HCT116 (cell line): ENCODE results near the gene NAA40. TPM values are rescaled to one million over a fixed set of nuclear protein-coding genes. Genes with fewer than 3 reads are reported as not detected.

Experiments used
- ATAC-seq: fragments of 200-7000 bp; cut with Tn5 transposase; 2 replicates; pipeline ENCODE4 v1.9.1; 2020; ENCODE audit warnings: mild to moderate bottlenecking, moderate library complexity
- BruUV-seq: library from RNA; stranded (reverse); fragments of 400-500 nt; replicated peaks from 2 replicates; lab custom pipeline; 2021; lab: Mats Ljungman, UMichigan
- CTCF ChIA-PET: fragments of 300-600 bp; sonication (Branson Sonifier 250); formaldehyde crosslinking; loops from one replicate; lab custom pipeline; 2021; ENCODE audit warnings: antibody characterized with exemption; lab: Charles Lee
- POLR2A ChIA-PET: fragments of 300-600, 350-600 bp; sonication (Branson Sonifier 250); formaldehyde crosslinking; loops from one replicate; lab custom pipeline; 2021; ENCODE audit warnings: antibody characterized with exemption; lab: Charles Lee
- RAD21 ChIA-PET, 2 experiments: fragments of 300-600 bp; sonication (Branson Sonifier 250); formaldehyde crosslinking; loops; one replicate each; lab custom pipeline; 2023; ENCODE audit warnings: low total read pairs in 2 of 2; ENCODE audit not compliant: uncharacterized antibody in 2 of 2, unreplicated experiment in 2 of 2, low non-redundant PET in 1 of 2; lab: Charles Lee
- DNase-seq: peaks from one replicate; pipeline ENCODE4 v3.0.0-alpha.2; 2010; ENCODE audit warnings: low read depth, low spot score
- H2AFZ ChIP-seq: fragments of 200-600 bp; shearing (Covaris generic), sonication (generic); 2 replicates; pipeline ENCODE4 v1.6.1; 2017; ENCODE audit warnings: low read depth, mixed run types, mixed read lengths, antibody characterized with exemption, low read length; ENCODE audit not compliant: poor library complexity, severe bottlenecking
- H3K27ac ChIP-seq: 2 replicates; pipeline ENCODE4 v1.5.1; 2012; ENCODE audit warnings: low read depth, low read length
- H3K27me3 ChIP-seq: fragments of 200-600 bp; sonication (generic); 2 replicates; pipeline ENCODE4 v1.6.1; 2016; ENCODE audit warnings: mixed run types, low read length, mixed read lengths; ENCODE audit not compliant: insufficient read depth
- H3K36me3 ChIP-seq, 2 experiments: fragments of 200-500 bp in 1 of 2; fragments of 200-600 bp in 1 of 2; sonication (Bioruptor generic) in 1 of 2; sonication (generic) in 1 of 2; 2 replicates each; pipeline versions ENCODE4 v1.5.1 to v1.6.1; 2014 to 2016; ENCODE audit warnings: low read length in 2 of 2, inconsistent platforms in 1 of 2, mixed read lengths in 1 of 2, mixed run types in 1 of 2; ENCODE audit not compliant: insufficient read depth in 2 of 2, control insufficient read depth in 1 of 2
- H3K4me1 ChIP-seq, 2 experiments: fragments of 200-600 bp in 1 of 2; sonication (generic) in 1 of 2; 2 replicates each; pipeline versions ENCODE4 v1.5.1 to v1.6.1; 2012 to 2017; ENCODE audit warnings: low read length in 2 of 2, inconsistent platforms in 1 of 2, mild to moderate bottlenecking in 1 of 2, mixed read lengths in 1 of 2, mixed run types in 1 of 2, moderate library complexity in 1 of 2; ENCODE audit not compliant: insufficient read depth in 2 of 2, control insufficient read depth in 1 of 2
- H3K4me2 ChIP-seq: fragments of 200-600 bp; sonication (generic); 2 replicates; pipeline ENCODE4 v1.6.1; 2017; ENCODE audit warnings: mixed run types, low read length, mixed read lengths
- H3K4me3 ChIP-seq, 2 experiments: fragments of 200-600 bp in 1 of 2; sonication (generic) in 1 of 2; replicated peaks in 1 of 2; 2 replicates each; pipeline ENCODE4 v1.5.1; 2011 to 2016; ENCODE audit warnings: low read length in 2 of 2, control low read depth in 1 of 2, low read depth in 1 of 2, mild to moderate bottlenecking in 1 of 2, mixed read lengths in 1 of 2, mixed run types in 1 of 2
- H3K79me2 ChIP-seq: fragments of 200-600 bp; sonication (generic); 2 replicates; pipeline ENCODE4 v1.6.1; 2017; ENCODE audit warnings: mild to moderate bottlenecking, mixed run types, low read length, moderate library complexity, mixed read lengths; ENCODE audit not compliant: insufficient read depth
- H3K9ac ChIP-seq: fragments of 200-600 bp; sonication (generic); 2 replicates; pipeline ENCODE4 v1.6.1; 2016; ENCODE audit warnings: low read length, mixed read lengths
- H3K9me2 ChIP-seq: fragments of 200-600 bp; sonication (generic), shearing (Covaris generic); 2 replicates; pipeline ENCODE4 v1.6.1; 2017; ENCODE audit warnings: mixed run types, mild to moderate bottlenecking, moderate library complexity; ENCODE audit not compliant: insufficient read depth
- H3K9me3 ChIP-seq, 2 experiments: fragments of 200-500 bp in 1 of 2; fragments of 200-600 bp in 1 of 2; sonication (Bioruptor generic) in 1 of 2; sonication (generic) in 1 of 2; 2 replicates each; pipeline ENCODE4 v1.6.1; 2014 to 2017; ENCODE audit warnings: low read length in 2 of 2, mixed read lengths in 2 of 2, inconsistent platforms in 1 of 2, low read depth in 1 of 2, mild to moderate bottlenecking in 1 of 2, mixed run types in 1 of 2, moderate library complexity in 1 of 2; ENCODE audit not compliant: control insufficient read depth in 1 of 2, insufficient read depth in 1 of 2
- H4K20me1 ChIP-seq: fragments of 200-600 bp; sonication (generic), shearing (Covaris generic); 2 replicates; pipeline ENCODE4 v1.6.1; 2017; ENCODE audit warnings: mixed run types, mild to moderate bottlenecking, moderate library complexity; ENCODE audit not compliant: insufficient read depth
- ATF3 ChIP-seq: IDR thresholded peaks from 2 replicates; pipeline ENCODE4 v1.6.1; 2012
- CBX3 ChIP-seq: IDR thresholded peaks from 2 replicates; pipeline ENCODE4 v1.6.1; 2012; ENCODE audit warnings: low read depth
- CEBPB ChIP-seq: IDR thresholded peaks from 2 replicates; pipeline ENCODE4 v1.6.1; 2012; ENCODE audit warnings: low read depth
- ELF1 ChIP-seq: IDR thresholded peaks from 2 replicates; pipeline ENCODE4 v1.6.1; 2012; ENCODE audit warnings: low read depth, borderline replicate concordance
- EZH2 ChIP-seq: fragments of 200-600 bp; sonication (generic); IDR thresholded peaks from 2 replicates; pipeline ENCODE4 v1.6.1; 2017; ENCODE audit warnings: antibody characterized with exemption, mixed run types
- EZH2phosphoT487 ChIP-seq: fragments of 200-600 bp; IDR thresholded peaks from 2 replicates; pipeline ENCODE4 v1.6.1; 2018; ENCODE audit warnings: antibody characterized with exemption, borderline replicate concordance
- FOSL1 ChIP-seq: IDR thresholded peaks from 2 replicates; pipeline ENCODE4 v1.6.1; 2012; ENCODE audit warnings: low read depth
- RAD21 ChIP-seq: IDR thresholded peaks from 2 replicates; pipeline ENCODE4 v1.6.1; 2012; ENCODE audit warnings: low read depth, mild to moderate bottlenecking
- REST ChIP-seq: IDR thresholded peaks from 2 replicates; pipeline ENCODE4 v1.6.1; 2012; ENCODE audit warnings: low read depth
- SRF ChIP-seq: IDR thresholded peaks from 2 replicates; pipeline ENCODE4 v1.6.1; 2012; ENCODE audit warnings: low read depth
- YY1 ChIP-seq: IDR thresholded peaks from 2 replicates; pipeline ENCODE4 v1.6.1; 2011; ENCODE audit warnings: low read length, low read depth, moderate library complexity, mild to moderate bottlenecking; ENCODE audit not compliant: insufficient replicate concordance; ENCODE audit errors: extremely low read depth
- intact Hi-C: fragments of 100-400 bp; cut with micrococcal nuclease; formaldehyde crosslinking; loops from 2 replicates; pipeline ENCODE4 v1.10.0; 2022
- total RNA-seq: library from RNA; stranded (reverse); gene quantifications from one replicate; pipeline ENCODE4 v1.2.1, GENCODE V29; 2021; ENCODE audit not compliant: unreplicated experiment
- TF ChIP-seq, protein P1 (sequence below), 3 experiments: fragments of 200-600 bp in 1 of 3; sonication (generic) in 1 of 3; IDR thresholded peaks in 2 of 3; conservative IDR thresholded peaks in 1 of 3; 2 replicates each; pipeline ENCODE4 v1.5.1; 2012 to 2017; ENCODE audit warnings: low read depth in 2 of 3, low read length in 2 of 3, antibody characterized with exemption in 1 of 3, borderline replicate concordance in 1 of 3, control low read depth in 1 of 3, mild to moderate bottlenecking in 1 of 3, mixed read lengths in 1 of 3, mixed run types in 1 of 3, moderate library complexity in 1 of 3; ENCODE audit not compliant: insufficient read depth in 1 of 3
- TF ChIP-seq, protein P2 (sequence below): IDR thresholded peaks from 2 replicates; pipeline ENCODE4 v1.6.1; 2012

Gene NAA40
- total RNA-seq, 1 experiment from 2014 or later = 25.3 TPM

- TF ChIP-seq REST (no peak), EZH2phosphoT487 (no peak)
- TF ChIP-seq, protein P1, sequence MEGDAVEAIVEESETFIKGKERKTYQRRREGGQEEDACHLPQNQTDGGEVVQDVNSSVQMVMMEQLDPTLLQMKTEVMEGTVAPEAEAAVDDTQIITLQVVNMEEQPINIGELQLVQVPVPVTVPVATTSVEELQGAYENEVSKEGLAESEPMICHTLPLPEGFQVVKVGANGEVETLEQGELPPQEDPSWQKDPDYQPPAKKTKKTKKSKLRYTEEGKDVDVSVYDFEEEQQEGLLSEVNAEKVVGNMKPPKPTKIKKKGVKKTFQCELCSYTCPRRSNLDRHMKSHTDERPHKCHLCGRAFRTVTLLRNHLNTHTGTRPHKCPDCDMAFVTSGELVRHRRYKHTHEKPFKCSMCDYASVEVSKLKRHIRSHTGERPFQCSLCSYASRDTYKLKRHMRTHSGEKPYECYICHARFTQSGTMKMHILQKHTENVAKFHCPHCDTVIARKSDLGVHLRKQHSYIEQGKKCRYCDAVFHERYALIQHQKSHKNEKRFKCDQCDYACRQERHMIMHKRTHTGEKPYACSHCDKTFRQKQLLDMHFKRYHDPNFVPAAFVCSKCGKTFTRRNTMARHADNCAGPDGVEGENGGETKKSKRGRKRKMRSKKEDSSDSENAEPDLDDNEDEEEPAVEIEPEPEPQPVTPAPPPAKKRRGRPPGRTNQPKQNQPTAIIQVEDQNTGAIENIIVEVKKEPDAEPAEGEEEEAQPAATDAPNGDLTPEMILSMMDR (IDR thresholded peaks at IDR 0.05 in 2 of 3, conservative IDR thresholded peaks at IDR 0.05 in 1 of 3; ENCODE audit: borderline replicate concordance in 1 of 3, insufficient read depth in 1 of 3, low read depth in 2 of 3, low read length in 2 of 3) = no peak
- TF ChIP-seq, all 23 proteins: peak for 0
These were observed 30.0 kb upstream of the NAA40 start (continued) for GRCh38 chr11:63908631-63909401.

GRCh38 chr11:63909591-63910506 lies 29.0 kb upstream of the NAA40 start:
- peaks cover 0 to 4% of the 10 kb centered on the region in 2 experiments; a peak in 3 of 4 replicates for H3K36me3 ChIP-seq
- no peak overlapping the region for H3K27ac ChIP-seq
- ATAC-seq (0 out of 2 replicates have a peak, but pooled peaks have one; percentile 21), DNase-seq (no peak)
- no peaks in the 10 kb centered on the region for H3K4me1 ChIP-seq
- ChIA-PET CTCF (no interaction called here), POLR2A (no interaction called here), RAD21 (no interaction called here)
- no peaks in the 10 kb centered on the region for H3K27me3 ChIP-seq
- H4K20me1 ChIP-seq = no peaks in the 10 kb centered on the region
- no peak overlapping the region for H2AFZ ChIP-seq
- BruUV-seq = no TSS peak
- no peaks in the 10 kb centered on the region for H3K9me3 ChIP-seq
- H3K4me3 ChIP-seq = no peak overlapping the region
- H3K4me2 ChIP-seq = no peak overlapping the region
- H3K9ac ChIP-seq = no peak overlapping the region
- no peaks in the 10 kb centered on the region for H3K9me2 ChIP-seq
- H3K79me2 ChIP-seq = no peaks in the 10 kb centered on the region
- intact Hi-C loops = no loop called here
- TF ChIP-seq FOSL1 (no peak), CEBPB (no peak), ATF3 (no peak), RAD21 (no peak), YY1 (no peak), CBX3 (no peak), EZH2 (no peak), SRF (no peak), ELF1 (no peak), EZH2phosphoT487 (no peak)
- TF ChIP-seq, protein P1 (IDR thresholded peaks at IDR 0.05 in 2 of 3, conservative IDR thresholded peaks at IDR 0.05 in 1 of 3; ENCODE audit: borderline replicate concordance in 1 of 3, insufficient read depth in 1 of 3, low read depth in 2 of 3, low read length in 2 of 3) = no peak
- TF ChIP-seq, protein P2, sequence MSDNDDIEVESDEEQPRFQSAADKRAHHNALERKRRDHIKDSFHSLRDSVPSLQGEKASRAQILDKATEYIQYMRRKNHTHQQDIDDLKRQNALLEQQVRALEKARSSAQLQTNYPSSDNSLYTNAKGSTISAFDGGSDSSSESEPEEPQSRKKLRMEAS = no peak
